GM10847 (cell line): ENCODE results near the gene IGF1.

ENCODE experiments used
- POLR2A ChIP-seq: IDR thresholded peaks from 2 replicates; pipeline ENCODE4 v1.6.1; 2011; ENCODE audit not compliant: insufficient read length; ENCODE audit errors: extremely low read depth

IGF1 gene

GRCh38 chr12:102401087-102401486 is 79.3 kb downstream of the IGF1 start:
- TF ChIP-seq POLR2A: no peak

- TF ChIP-seq POLR2A: no peak
Observed at GRCh38 chr12:102399653-102400052, 80.7 kb downstream of the IGF1 start.

GRCh38 chr12:102396276-102396675 is 84.1 kb downstream of the IGF1 start:
- no peak for TF ChIP-seq POLR2A

DNA sequence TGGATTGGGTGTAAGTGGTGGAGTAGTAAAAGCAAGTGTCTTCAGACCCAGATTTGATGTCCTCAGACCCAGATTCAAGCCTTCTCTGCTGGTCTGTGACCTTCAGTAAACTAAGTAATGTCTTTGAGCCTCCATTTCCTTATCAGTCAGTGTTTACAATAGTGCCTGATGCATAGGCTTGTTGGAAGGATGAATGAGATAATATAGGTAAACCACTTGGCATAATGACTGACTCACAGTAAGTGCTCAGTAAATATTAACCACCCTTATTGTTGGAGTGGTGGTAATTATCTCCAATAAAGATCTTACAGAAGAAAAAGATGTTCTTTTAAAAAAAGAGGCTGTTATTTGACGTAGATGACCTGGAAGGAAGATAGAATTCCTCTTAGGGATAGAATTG is 86.2 kb downstream of the IGF1 start:
- TF ChIP-seq POLR2A: no peak

- TF ChIP-seq POLR2A: no peak
Observed at GRCh38 chr12:102390068-102390467, 90.3 kb downstream of the IGF1 start.

GRCh38 chr12:102388469-102388868 is 91.9 kb downstream of the IGF1 start:
- TF ChIP-seq POLR2A: no peak

DNA sequence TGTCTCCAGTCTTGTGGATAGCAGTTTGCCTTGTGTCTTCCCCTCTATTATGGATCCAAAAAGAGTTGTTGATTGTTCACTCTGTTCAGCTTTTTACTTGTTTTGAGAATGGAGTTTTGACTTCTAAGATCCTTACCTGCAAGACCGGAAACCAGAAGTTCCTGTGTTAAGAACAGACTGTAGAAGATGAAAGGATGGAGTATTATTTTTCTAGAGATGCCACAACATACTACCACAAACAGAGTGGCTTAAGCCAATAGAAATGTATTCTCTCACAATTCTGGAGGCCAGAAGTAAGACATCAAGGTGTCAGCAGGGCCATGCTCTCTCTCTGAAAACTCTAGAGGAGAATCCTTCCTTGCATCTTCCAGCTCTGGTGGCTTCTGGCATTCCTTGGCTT is 95.0 kb downstream of the IGF1 start:
- no peak for TF ChIP-seq POLR2A

- TF ChIP-seq POLR2A: no peak
Observed at GRCh38 chr12:102379346-102380162, 100.8 kb downstream of the IGF1 start.

DNA sequence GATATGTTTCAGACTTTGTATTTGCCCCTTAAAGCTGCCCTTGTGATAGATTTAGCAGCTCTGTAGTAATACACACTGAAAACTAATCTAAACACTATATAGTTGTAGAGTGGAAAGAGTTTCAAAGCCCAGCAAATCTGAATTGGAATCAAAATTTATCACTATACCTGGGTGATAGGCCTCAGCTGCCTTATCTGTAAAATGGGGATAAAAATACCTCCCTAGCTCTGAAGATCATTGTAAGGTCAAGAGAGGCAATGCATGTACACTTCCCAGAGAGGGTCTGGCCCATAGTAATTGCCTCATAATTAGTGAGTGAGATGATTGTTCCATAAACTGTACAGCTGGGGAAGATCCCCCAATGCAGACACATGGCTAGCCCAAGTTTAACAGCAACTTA is 103.6 kb downstream of the IGF1 start:
- TF ChIP-seq POLR2A: no peak

- TF ChIP-seq POLR2A: no peak
Observed at GRCh38 chr12:102376181-102376747, 104.1 kb downstream of the IGF1 start.

DNA sequence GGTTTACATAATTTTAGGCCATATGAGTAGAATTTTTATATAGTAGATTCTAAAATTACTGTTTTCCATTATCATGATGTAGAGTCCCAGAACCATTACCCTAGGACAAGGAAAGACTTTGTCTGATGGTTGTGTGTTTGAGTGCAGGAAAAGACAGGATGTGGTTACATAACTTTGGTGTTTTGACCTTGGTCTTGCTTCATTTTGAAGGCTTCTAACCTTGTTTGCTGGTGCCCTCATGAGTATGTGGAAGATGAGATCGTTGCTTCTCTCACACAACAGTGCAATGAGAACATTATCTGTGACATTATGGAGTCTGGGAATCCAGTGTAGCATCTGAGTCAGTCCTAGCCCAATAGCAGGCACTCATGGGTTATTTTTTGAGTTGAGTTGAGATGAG is 106.2 kb downstream of the IGF1 start:
- no peak for TF ChIP-seq POLR2A

- no peak for TF ChIP-seq POLR2A
Observed at GRCh38 chr12:102372087-102372486, 108.3 kb downstream of the IGF1 start.

DNA sequence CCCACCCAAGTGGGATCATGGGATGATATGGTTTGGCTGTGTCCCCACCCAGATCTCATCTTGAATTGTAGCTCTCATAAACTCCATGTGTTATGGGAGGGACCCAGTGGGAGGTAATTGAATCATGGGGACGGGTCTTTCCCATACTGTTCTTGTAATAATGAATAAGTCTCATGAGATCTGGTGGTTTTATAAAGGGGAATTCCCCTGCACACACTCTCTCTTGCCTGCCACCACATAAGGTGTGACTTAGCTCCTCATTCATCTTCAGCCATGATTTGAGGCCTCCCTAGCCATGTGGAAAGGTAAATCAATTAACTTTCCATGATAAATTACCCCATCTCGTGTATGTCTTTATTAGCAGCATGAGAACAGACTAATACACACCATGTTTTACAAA is 109.2 kb downstream of the IGF1 start:
- no peak for TF ChIP-seq POLR2A

- TF ChIP-seq POLR2A: no peak
Observed at GRCh38 chr12:102369876-102370275, 110.5 kb downstream of the IGF1 start.

DNA sequence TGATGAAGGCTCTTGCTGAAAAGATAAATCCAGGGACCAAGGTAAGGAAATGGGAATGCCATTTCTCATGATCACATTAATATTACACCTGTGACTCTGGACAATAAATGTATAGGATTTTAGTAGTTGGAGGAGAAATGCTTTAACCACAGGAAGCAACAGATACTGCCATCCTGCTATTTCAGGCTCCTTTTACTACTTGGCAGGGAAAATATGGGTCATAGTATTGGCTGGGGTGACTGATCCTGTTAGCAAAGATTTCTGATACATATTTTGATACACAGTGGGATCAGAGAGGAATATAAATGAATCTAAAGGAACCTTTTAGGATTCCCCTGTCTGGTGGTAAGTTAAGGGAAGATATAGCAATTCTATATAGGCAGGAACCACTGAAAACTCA is 115.0 kb downstream of the IGF1 start:
- TF ChIP-seq POLR2A: no peak

DNA sequence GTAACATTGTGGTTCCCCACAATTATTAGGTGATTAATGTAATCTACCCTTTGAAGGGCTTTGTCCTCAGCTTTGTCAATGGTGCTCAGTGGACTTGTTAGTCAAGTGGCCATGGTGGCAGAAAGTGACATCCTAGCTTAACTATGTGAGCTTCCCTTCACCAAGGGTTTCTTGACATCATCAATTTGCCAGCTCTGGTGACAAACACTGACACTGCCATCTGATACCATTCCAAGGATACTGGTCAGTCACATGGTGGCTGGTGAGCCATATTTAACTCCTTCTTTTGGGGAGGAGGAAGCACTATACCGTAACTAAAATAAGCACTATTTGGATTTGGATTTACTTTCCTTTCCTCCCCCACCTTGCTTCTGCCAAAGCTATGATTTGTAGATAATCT is 115.7 kb downstream of the IGF1 start:
- no peak for TF ChIP-seq POLR2A

GRCh38 chr12:102356690-102357089 is 123.7 kb downstream of the IGF1 start:
- no peak for TF ChIP-seq POLR2A
